ENCODE data around the gene GPR160. TPM values are rescaled to one million over a fixed set of nuclear protein-coding genes. Genes with fewer than 3 reads are reported as not detected.

Gene GPR160
- total RNA-seq, 1 experiment from 2014 or later: 15.7 TPM

DNA sequence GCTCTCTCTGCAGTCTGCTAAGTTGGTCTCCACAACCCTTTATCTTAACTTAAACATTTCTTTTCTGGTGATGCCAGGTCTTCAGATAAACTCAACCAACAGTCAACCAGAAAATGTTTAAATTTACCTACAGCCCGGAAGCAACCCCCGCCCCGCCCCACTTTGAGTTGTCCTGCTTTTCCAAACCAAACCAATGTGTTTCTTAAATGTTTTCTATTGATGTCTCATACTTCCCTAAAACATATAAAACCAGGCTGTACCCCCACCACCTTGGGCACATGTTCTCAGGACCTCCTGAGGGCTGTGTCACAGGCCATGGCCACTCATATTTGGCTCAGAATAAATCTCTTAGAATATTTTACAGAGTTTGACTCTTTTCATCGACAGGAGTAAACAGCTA is 13.2 kb upstream of the GPR160 start:
- intact Hi-C loops (cut with micrococcal nuclease): no loop called here
- H3K4me1 ChIP-seq (ENCODE audit: insufficient read depth, low read length): no peaks in the 10 kb centered on the region
- H3K4me2 ChIP-seq (ENCODE audit: low read length): no peak overlapping the region
- H3K79me2 ChIP-seq (ENCODE audit: low read length): no peaks in the 10 kb centered on the region
- TF ChIP-seq EZH2 (IDR thresholded peaks at IDR 0.05; ENCODE audit: low read length, unreplicated experiment) (no peak), EZH2phosphoT487 (IDR thresholded peaks at IDR 0.05; ENCODE audit: borderline replicate concordance, low read length) (no peak)
- TF ChIP-seq, protein P1, sequence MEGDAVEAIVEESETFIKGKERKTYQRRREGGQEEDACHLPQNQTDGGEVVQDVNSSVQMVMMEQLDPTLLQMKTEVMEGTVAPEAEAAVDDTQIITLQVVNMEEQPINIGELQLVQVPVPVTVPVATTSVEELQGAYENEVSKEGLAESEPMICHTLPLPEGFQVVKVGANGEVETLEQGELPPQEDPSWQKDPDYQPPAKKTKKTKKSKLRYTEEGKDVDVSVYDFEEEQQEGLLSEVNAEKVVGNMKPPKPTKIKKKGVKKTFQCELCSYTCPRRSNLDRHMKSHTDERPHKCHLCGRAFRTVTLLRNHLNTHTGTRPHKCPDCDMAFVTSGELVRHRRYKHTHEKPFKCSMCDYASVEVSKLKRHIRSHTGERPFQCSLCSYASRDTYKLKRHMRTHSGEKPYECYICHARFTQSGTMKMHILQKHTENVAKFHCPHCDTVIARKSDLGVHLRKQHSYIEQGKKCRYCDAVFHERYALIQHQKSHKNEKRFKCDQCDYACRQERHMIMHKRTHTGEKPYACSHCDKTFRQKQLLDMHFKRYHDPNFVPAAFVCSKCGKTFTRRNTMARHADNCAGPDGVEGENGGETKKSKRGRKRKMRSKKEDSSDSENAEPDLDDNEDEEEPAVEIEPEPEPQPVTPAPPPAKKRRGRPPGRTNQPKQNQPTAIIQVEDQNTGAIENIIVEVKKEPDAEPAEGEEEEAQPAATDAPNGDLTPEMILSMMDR (conservative IDR thresholded peaks at IDR 0.05; ENCODE audit: low read depth, low read length): no peak
- no peaks in the 10 kb centered on the region for H3F3A ChIP-seq (ENCODE audit: low read length, unreplicated experiment)
- ChIA-PET CTCF (no interaction called here), POLR2A (ENCODE audit: unreplicated experiment) (no interaction called here)
- DNase-seq (no peak), ATAC-seq (no peak)
- no peak overlapping the region for H3K4me3 ChIP-seq (ENCODE audit: low read length)
- H3K27ac ChIP-seq (ENCODE audit: low read length): no peak overlapping the region
- H3K9ac ChIP-seq (ENCODE audit: low read length): no peak overlapping the region
- no peaks in the 10 kb centered on the region for H4K20me1 ChIP-seq (ENCODE audit: low read length)
- H3K9me2 ChIP-seq (replicated peaks; ENCODE audit: low read length): no peaks in the 10 kb centered on the region
- H2AFZ ChIP-seq (ENCODE audit: low read length): no peak overlapping the region
- no peaks in the 10 kb centered on the region for H3K36me3 ChIP-seq (ENCODE audit: low read depth, low read length)
- BruUV-seq (replicated peaks): no TSS peak
- no peaks in the 10 kb centered on the region for H3K9me3 ChIP-seq (ENCODE audit: low read length)
- H3K27me3 ChIP-seq (ENCODE audit: low read length): no peaks in the 10 kb centered on the region

DNA sequence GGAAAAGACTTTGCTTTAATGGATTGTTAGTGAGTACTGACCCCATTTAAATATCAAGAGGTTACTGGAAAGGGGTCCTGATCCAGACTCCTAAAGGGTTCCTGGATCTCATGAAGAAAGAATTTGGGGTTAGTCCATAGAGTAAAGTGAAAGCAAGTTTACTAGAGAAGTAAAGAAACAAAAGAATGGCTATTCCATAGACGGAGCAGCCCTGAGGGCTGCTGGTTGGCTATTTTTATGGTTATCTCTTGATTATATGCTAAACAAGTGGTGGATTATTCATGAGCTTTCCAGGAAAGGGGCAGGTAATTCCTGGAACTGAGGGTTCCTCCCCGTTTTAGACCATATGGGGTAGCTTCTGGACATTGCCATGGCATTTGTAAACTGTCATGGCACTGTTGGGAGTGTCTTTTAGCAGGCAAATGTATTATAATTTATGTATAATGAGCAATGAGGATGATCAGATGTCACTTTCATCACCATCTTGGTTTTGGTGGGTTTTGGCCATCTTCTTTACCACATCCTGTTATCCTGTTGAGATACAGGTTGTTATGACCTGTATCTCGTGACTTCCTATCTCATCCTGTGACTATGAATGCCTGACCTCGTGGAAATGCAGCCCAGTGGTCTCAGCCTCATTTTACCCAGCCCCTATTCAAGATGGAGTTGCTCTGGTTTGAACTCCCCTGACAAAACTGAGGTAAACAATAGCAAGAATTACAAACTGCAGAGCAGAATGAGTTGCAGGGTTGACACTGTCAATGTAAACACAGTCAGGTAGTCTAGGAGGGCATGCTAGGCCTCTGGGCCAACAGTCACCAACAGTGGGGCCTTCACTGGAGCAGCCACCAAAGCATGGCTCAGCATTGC is 10.3 kb upstream of the GPR160 start:
- Histone ChIP-seq H3K27me3 (ENCODE audit: low read length) (no peaks in the 10 kb centered on the region), H2AFZ (ENCODE audit: low read length) (no peak overlapping the region), H3K27ac (ENCODE audit: low read length) (no peak overlapping the region), H3K79me2 (ENCODE audit: low read length) (no peaks in the 10 kb centered on the region), H3F3A (ENCODE audit: low read length, unreplicated experiment) (no peaks in the 10 kb centered on the region), H3K4me1 (ENCODE audit: insufficient read depth, low read length) (no peaks in the 10 kb centered on the region), H3K9me2 (replicated peaks; ENCODE audit: low read length) (no peaks in the 10 kb centered on the region), H4K20me1 (ENCODE audit: low read length) (no peaks in the 10 kb centered on the region), H3K9ac (ENCODE audit: low read length) (no peak overlapping the region), H3K36me3 (ENCODE audit: low read depth, low read length) (no peaks in the 10 kb centered on the region), H3K4me2 (ENCODE audit: low read length) (no peak overlapping the region), H3K4me3 (ENCODE audit: low read length) (no peak overlapping the region), H3K9me3 (ENCODE audit: low read length) (no peaks in the 10 kb centered on the region)
- intact Hi-C loops (cut with micrococcal nuclease): no loop called here
- CTCF ChIA-PET: no interaction called here
- BruUV-seq (replicated peaks): no TSS peak
- DNase-seq (no peak), ATAC-seq (no peak)
- POLR2A ChIA-PET (ENCODE audit: unreplicated experiment): no interaction called here
- no peak for TF ChIP-seq EZH2phosphoT487 (IDR thresholded peaks at IDR 0.05; ENCODE audit: borderline replicate concordance, low read length)
- TF ChIP-seq, protein P1 (conservative IDR thresholded peaks at IDR 0.05; ENCODE audit: low read depth, low read length): no peak
- TF ChIP-seq EZH2 (IDR thresholded peaks at IDR 0.05; ENCODE audit: low read length, unreplicated experiment): no peak

DNA sequence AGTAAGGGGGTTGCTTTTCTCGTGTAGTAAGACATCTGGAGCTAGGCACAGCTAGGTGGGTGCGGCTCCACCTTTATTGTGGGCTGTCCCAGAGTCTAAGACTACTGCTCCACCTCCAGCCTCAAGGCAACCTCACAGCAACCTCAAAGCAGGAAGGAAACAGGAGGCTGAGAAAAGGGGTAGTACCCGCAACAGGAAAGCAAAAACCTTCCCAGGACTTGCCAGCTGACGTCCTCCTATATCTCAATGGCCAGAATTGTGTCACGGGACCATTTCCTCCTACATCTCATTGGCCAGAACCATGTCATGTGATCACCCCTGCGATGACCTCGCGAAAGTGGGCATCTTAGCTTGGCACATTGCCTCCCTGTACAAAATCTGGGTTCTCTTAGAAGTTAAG is 4.3 kb upstream of the GPR160 start:
- no peak overlapping the region for H3K9ac ChIP-seq (ENCODE audit: low read length)
- no peaks in the 10 kb centered on the region for H3K27me3 ChIP-seq (ENCODE audit: low read length)
- ChIA-PET POLR2A (ENCODE audit: unreplicated experiment) (no interaction called here), CTCF (no interaction called here)
- H3K4me2 ChIP-seq (ENCODE audit: low read length): no peak overlapping the region
- no peaks in the 10 kb centered on the region for H3K79me2 ChIP-seq (ENCODE audit: low read length)
- H3K27ac ChIP-seq (ENCODE audit: low read length): no peak overlapping the region
- no peaks in the 10 kb centered on the region for H3K9me3 ChIP-seq (ENCODE audit: low read length)
- no peaks in the 10 kb centered on the region for H3K4me1 ChIP-seq (ENCODE audit: insufficient read depth, low read length)
- no peak overlapping the region for H2AFZ ChIP-seq (ENCODE audit: low read length)
- ATAC-seq: no peak
- H3F3A ChIP-seq (ENCODE audit: low read length, unreplicated experiment): no peaks in the 10 kb centered on the region
- no peaks in the 10 kb centered on the region for H4K20me1 ChIP-seq (ENCODE audit: low read length)
- BruUV-seq (replicated peaks): no TSS peak
- TF ChIP-seq EZH2phosphoT487 (IDR thresholded peaks at IDR 0.05; ENCODE audit: borderline replicate concordance, low read length): no peak
- no peak for TF ChIP-seq EZH2 (IDR thresholded peaks at IDR 0.05; ENCODE audit: low read length, unreplicated experiment)
- TF ChIP-seq, protein P1 (conservative IDR thresholded peaks at IDR 0.05; ENCODE audit: low read depth, low read length): no peak
- no peak overlapping the region for H3K4me3 ChIP-seq (ENCODE audit: low read length)
- intact Hi-C loops (cut with micrococcal nuclease): no loop called here
- H3K9me2 ChIP-seq (replicated peaks; ENCODE audit: low read length): no peaks in the 10 kb centered on the region
- no peaks in the 10 kb centered on the region for H3K36me3 ChIP-seq (ENCODE audit: low read depth, low read length)
- DNase-seq: no peak

All from PC-3 (cell line).